H1 (cell line): ENCODE data around the gene PDE6B. TPM values are rescaled to one million over a fixed set of nuclear protein-coding genes. Genes with fewer than 3 reads are reported as not detected.

ENCODE experiments used
- CTCF ChIA-PET: fragments of 300-600 bp; sonication (Branson Sonifier 250); formaldehyde crosslinking; loops from one replicate; lab custom pipeline; 2021; ENCODE audit not compliant: partially characterized antibody; lab: Charles Lee
- POLR2A ChIA-PET: fragments of 300-600 bp; sonication (Branson Sonifier 250); formaldehyde crosslinking; loops from one replicate; lab custom pipeline; 2021; ENCODE audit warnings: inconsistent platforms; ENCODE audit not compliant: partially characterized antibody; lab: Charles Lee
- DNase-seq, 2 experiments: peaks; one replicate each; pipeline versions ENCODE4 v3.0.0 to v3.0.0-alpha.2; 2010 to 2022; ENCODE audit warnings: low spot score in 2 of 2, low read depth in 1 of 2, mixed read lengths in 1 of 2
- FAIRE-seq: peaks from 2 replicates; lab custom pipeline; 2011; peaks lifted over from hg19 to GRCh38; lab: Jason Lieb, UNC
- H2AFZ ChIP-seq: 2 replicates; pipeline ENCODE4 v1.8.1; 2012; ENCODE audit warnings: low read length, inconsistent platforms
- H2AK5ac ChIP-seq: 2 replicates; pipeline ENCODE4 v1.6.1; 2013; ENCODE audit warnings: low read depth, low read length
- H2BK120ac ChIP-seq: replicated peaks from 2 replicates; pipeline ENCODE3; 2013; ENCODE audit warnings: low read depth, low read length, inconsistent platforms
- H2BK12ac ChIP-seq: 2 replicates; pipeline ENCODE4 v1.6.1; 2013; ENCODE audit warnings: low read depth, low read length
- H2BK15ac ChIP-seq: 2 replicates; pipeline ENCODE4 v1.6.1; 2013; ENCODE audit warnings: low read length
- H2BK20ac ChIP-seq: 2 replicates; pipeline ENCODE4 v1.6.1; 2013; ENCODE audit warnings: low read length
- H2BK5ac ChIP-seq: 2 replicates; pipeline ENCODE4 v1.6.1; 2013; ENCODE audit warnings: low read depth, low read length
- H3K14ac ChIP-seq: 2 replicates; pipeline ENCODE4 v1.6.1; 2013; ENCODE audit warnings: inconsistent platforms; ENCODE audit not compliant: insufficient read length
- H3K18ac ChIP-seq: 2 replicates; pipeline ENCODE4 v1.6.1; 2013; ENCODE audit warnings: low read length; ENCODE audit errors: extremely low read depth
- H3K23ac ChIP-seq: 2 replicates; pipeline ENCODE4 v1.6.1; 2013; ENCODE audit warnings: inconsistent platforms; ENCODE audit not compliant: insufficient read length
- H3K23me2 ChIP-seq: 2 replicates; pipeline ENCODE4 v1.6.1; 2013; ENCODE audit warnings: low read depth, low read length
- H3K27ac ChIP-seq: 2 replicates; pipeline ENCODE4 v1.6.1; 2011; ENCODE audit warnings: low read depth, low read length, inconsistent platforms
- H3K27me3 ChIP-seq, 4 experiments: replicated peaks in 1 of 4; 1 replicate in 1 of 4; 2 replicates in 3 of 4; pipeline versions ENCODE4 v1.6.1 to v1.8.1; 2011 to 2013; ENCODE audit warnings: low read length in 3 of 4, mild to moderate bottlenecking in 3 of 4, inconsistent platforms in 2 of 4, mixed read lengths in 2 of 4, moderate library complexity in 1 of 4; ENCODE audit not compliant: control insufficient read depth in 3 of 4, insufficient read depth in 3 of 4; ENCODE audit errors: extremely low read depth in 1 of 4
- H3K36me3 ChIP-seq, 4 experiments: 2 replicates each; pipeline versions ENCODE4 v1.6.1 to v1.8.1; 2011 to 2013; ENCODE audit warnings: mild to moderate bottlenecking in 4 of 4, low read length in 3 of 4, moderate library complexity in 2 of 4, control low read depth in 1 of 4, inconsistent platforms in 1 of 4; ENCODE audit not compliant: insufficient read depth in 4 of 4, control insufficient read depth in 2 of 4
- H3K4ac ChIP-seq: replicated peaks from 2 replicates; pipeline ENCODE3; 2013; ENCODE audit warnings: low read length, low read depth, mixed read lengths, inconsistent platforms; ENCODE audit not compliant: insufficient read length
- H3K4me1 ChIP-seq, 4 experiments: replicated peaks in 1 of 4; 1 replicate in 1 of 4; 2 replicates in 3 of 4; pipeline versions ENCODE4 v1.6.1 to v1.8.1; 2011 to 2013; ENCODE audit warnings: low read length in 3 of 4, inconsistent platforms in 2 of 4, mixed read lengths in 1 of 4; ENCODE audit not compliant: insufficient read depth in 4 of 4, control insufficient read depth in 3 of 4
- H3K4me2 ChIP-seq, 2 experiments: 2 replicates each; pipeline versions ENCODE4 v1.6.1 to v1.8.1; 2011 to 2013; ENCODE audit warnings: low read depth in 2 of 2, low read length in 2 of 2, control low read depth in 1 of 2, inconsistent platforms in 1 of 2, mild to moderate bottlenecking in 1 of 2; ENCODE audit not compliant: insufficient read depth in 1 of 2
- H3K4me3 ChIP-seq, 4 experiments: fragments of 200-600, 300-600 bp in 1 of 4; sonication (generic), shearing (Covaris generic), sonication (Bioruptor Twin) in 1 of 4; 2 replicates each; pipeline versions ENCODE4 v1.5.1 to v1.8.1; 2011 to 2016; ENCODE audit warnings: low read length in 4 of 4, low read depth in 3 of 4, control low read depth in 2 of 4, inconsistent platforms in 2 of 4, mild to moderate bottlenecking in 2 of 4, mixed read lengths in 1 of 4, moderate library complexity in 1 of 4; ENCODE audit not compliant: insufficient read depth in 2 of 4; ENCODE audit errors: extremely low read depth in 1 of 4
- H3K56ac ChIP-seq: replicated peaks from 2 replicates; pipeline ENCODE3; 2013; ENCODE audit warnings: low read depth, mild to moderate bottlenecking, mixed read lengths, low read length, inconsistent platforms; ENCODE audit not compliant: insufficient read length
- H3K79me1 ChIP-seq: 2 replicates; pipeline ENCODE4 v1.6.1; 2013; ENCODE audit warnings: low read depth, low read length, control low read depth
- H3K79me2 ChIP-seq, 2 experiments: 2 replicates each; pipeline versions ENCODE4 v1.6.1 to v1.8.1; 2012 to 2013; ENCODE audit warnings: low read length in 2 of 2, mild to moderate bottlenecking in 2 of 2, inconsistent platforms in 1 of 2; ENCODE audit not compliant: insufficient read depth in 2 of 2, control insufficient read depth in 1 of 2
- H3K9ac ChIP-seq, 4 experiments: replicated peaks in 1 of 4; 1 replicate in 1 of 4; 2 replicates in 3 of 4; pipeline versions ENCODE4 v1.6.1 to v1.8.1; 2011 to 2013; ENCODE audit warnings: low read depth in 3 of 4, low read length in 3 of 4, control low read depth in 2 of 4, mild to moderate bottlenecking in 2 of 4, moderate library complexity in 2 of 4, inconsistent platforms in 1 of 4; ENCODE audit errors: extremely low read depth in 1 of 4
- H3K9me3 ChIP-seq, 2 experiments: 2 replicates each; pipeline versions ENCODE4 v1.6.1 to v1.8.1; 2012 to 2013; ENCODE audit warnings: mild to moderate bottlenecking in 2 of 2, moderate library complexity in 2 of 2, control low read depth in 1 of 2, inconsistent platforms in 1 of 2, low read depth in 1 of 2, low read length in 1 of 2, mixed read lengths in 1 of 2; ENCODE audit not compliant: insufficient read depth in 2 of 2
- H4K20me1 ChIP-seq, 2 experiments: replicated peaks in 1 of 2; 2 replicates each; pipeline versions ENCODE3 to v1.8.1; 2011 to 2013; ENCODE audit warnings: inconsistent platforms in 2 of 2, low read length in 2 of 2, mild to moderate bottlenecking in 1 of 2; ENCODE audit not compliant: insufficient read depth in 2 of 2, control insufficient read depth in 1 of 2
- H4K5ac ChIP-seq: 2 replicates; pipeline ENCODE4 v1.6.1; 2013; ENCODE audit warnings: low read length, low read depth, mixed read lengths, inconsistent platforms; ENCODE audit not compliant: insufficient read length
- H4K8ac ChIP-seq: 2 replicates; pipeline ENCODE4 v1.8.0; 2013; ENCODE audit warnings: mild to moderate bottlenecking, moderate library complexity, low read length, inconsistent platforms; ENCODE audit not compliant: insufficient read depth; ENCODE audit errors: extremely low read depth
- H4K91ac ChIP-seq: replicated peaks from 2 replicates; pipeline ENCODE3; 2013; ENCODE audit warnings: low read length, mixed read lengths, inconsistent platforms; ENCODE audit not compliant: insufficient read length
- BACH1 ChIP-seq: IDR thresholded peaks from 2 replicates; pipeline ENCODE4 v1.6.1; 2012; ENCODE audit warnings: low read length, improper control_type of control experiment
- E2F6 ChIP-seq: IDR thresholded peaks from 2 replicates; pipeline ENCODE4 v1.6.1; 2012; ENCODE audit warnings: inconsistent platforms
- WGBS, 2 experiments: shearing (Covaris generic) in 1 of 2; methylation state at CpG; one replicate each; pipeline versions ENCODE4 v1.1.6 to v1.1.7; 2013 to 2015; ENCODE audit warnings: low lambda C conversion rate in 2 of 2, mixed read lengths in 2 of 2, inconsistent platforms in 1 of 2, low coverage in 1 of 2, missing lambda C conversion rate in 1 of 2; ENCODE audit not compliant: insufficient replicate concordance in 2 of 2, insufficient coverage in 1 of 2, insufficient read length in 1 of 2; ENCODE audit errors: extremely low coverage in 1 of 2, missing lambda C conversion rate in 1 of 2; 5-methylcytosine and 5-hydroxymethylcytosine counted together
- polyA plus RNA-seq, 7 experiments: library from polyadenylated mRNA; depleted of rRNA in 3 of 7; stranded (reverse) in 5 of 7; unstranded in 2 of 7; fragments of >200 nt in 5 of 7; fragments of 200-250 nt in 2 of 7; gene quantifications; 1 replicate in 5 of 7; 2 replicates in 1 of 7; 4 replicates in 1 of 7; pipeline versions ENCODE4 v1.2.1 to v1.2.3, GENCODE V29; 2011 to 2013; ENCODE audit warnings: missing spikeins in 2 of 7, mixed read lengths in 2 of 7
- total RNA-seq: library from RNA; stranded (reverse); fragmentation: NEBNext Ultra II Directional; extraction: Animal tissue kit (Norgen Biotek cat#: 25700); gene quantifications from 2 replicates; pipeline ENCODE4 v1.2.1, GENCODE V29; 2021

The PDE6B gene
- total and polyA plus RNA-seq, 2 of the 8 experiments (the other 6 are each of a cell fraction or from before 2014, with no cell fraction given) = 4.1 to 8.4 TPM

- peak overlapping the region; percentile 12; the same call in 1 of the 2 replicates for H4K8ac ChIP-seq
- H2BK20ac ChIP-seq = no peak overlapping the region
- H2BK5ac ChIP-seq = no peak overlapping the region
- H3K79me1 ChIP-seq = no peaks in the 10 kb centered on the region; the same call in 1 of the 2 replicates
- no peak overlapping the region for H3K4me3 ChIP-seq
- ChIA-PET CTCF (interaction anchor here (0.5 to 2.2 kb wide), 6 partner anchors 13 to 217 kb away, joined by 3 to 8 read pairs (median 4); no protein-coding TSS in a partner anchor), POLR2A (interaction anchor here (0.9 to 1.6 kb wide), 4 partner anchors 26 to 55 kb away, joined by 3 to 6 read pairs (median 4); no protein-coding TSS in a partner anchor)
- no peaks in the 10 kb centered on the region for H3K9me3 ChIP-seq
- no peak overlapping the region for H4K5ac ChIP-seq
- TF ChIP-seq E2F6 (0 out of 2 replicates have a peak, but pooled peaks have one; percentile 6), BACH1 (no peak)
- FAIRE-seq (no peak), DNase-seq (no peak)
- H3K9ac ChIP-seq = no peak overlapping the region
- no peak overlapping the region for H3K56ac ChIP-seq
- H3K18ac ChIP-seq = no peak overlapping the region
- H3K36me3 ChIP-seq = no peaks in the 10 kb centered on the region
- peak overlapping the region; percentile 39; the same call in 1 of the 2 replicates for H2BK12ac ChIP-seq
- no peak overlapping the region for H2AK5ac ChIP-seq
- WGBS, 2 experiments = 92% methylated on average over 39 of the region's 39 CpGs; no CpG with 5 or more reads in 1 of the 2 experiments
- no peaks in the 10 kb centered on the region for H3K23me2 ChIP-seq
- no peak overlapping the region for H3K4ac ChIP-seq
- peaks cover 0 to 18% (median 8%) of the 10 kb centered on the region in 4 experiments; a peak in 5 of 7 replicates for H3K4me1 ChIP-seq
- no peak overlapping the region for H3K14ac ChIP-seq
- H3K79me2 ChIP-seq = no peaks in the 10 kb centered on the region
- H3K27me3 ChIP-seq = peaks cover 0 to under 1% (median 0%) of the 10 kb centered on the region in 4 experiments; a peak in 1 of 7 replicates
- no peak overlapping the region for H3K27ac ChIP-seq
- H2AFZ ChIP-seq = no peak overlapping the region
- peaks cover 0 to 3% of the 10 kb centered on the region in 2 experiments for H4K20me1 ChIP-seq
- no peak overlapping the region for H2BK120ac ChIP-seq
- H3K4me2 ChIP-seq = no peak overlapping the region
- peak overlapping the region; percentile 61; the same call in 1 of the 2 replicates for H2BK15ac ChIP-seq
- H4K91ac ChIP-seq = peak overlapping the region; percentile 74
- H3K23ac ChIP-seq = no peak overlapping the region
Measured at GRCh38 chr4:625631-626161, 323 bp downstream of the PDE6B start.
